Liver (tissue), 9 donors: ENCODE results near the gene ANKRD6. TPM values are rescaled to one million over a fixed set of nuclear protein-coding genes. Genes with fewer than 3 reads are reported as not detected.

Source experiments
- DNase-seq: peaks from one replicate; pipeline ENCODE4 v3.0.0-alpha.2; 2017; ENCODE audit warnings: low spot score
- H3K27ac ChIP-seq, 2 donors: one replicate each; pipeline ENCODE4 v1.7.0; 2013; ENCODE audit warnings: inconsistent platforms in 2 of 2, low read length in 2 of 2, control low read depth in 1 of 2, low read depth in 1 of 2, mild to moderate bottlenecking in 1 of 2
- H3K27me3 ChIP-seq, 4 donors: one replicate each; pipeline versions ENCODE4 v1.6.1 to v1.7.0; 2013; ENCODE audit warnings: low read length in 3 of 4, inconsistent platforms in 1 of 4, mild to moderate bottlenecking in 1 of 4, moderate library complexity in 1 of 4; ENCODE audit not compliant: control insufficient read depth in 4 of 4, insufficient read depth in 4 of 4
- H3K36me3 ChIP-seq, 4 donors: one replicate each; pipeline versions ENCODE4 v1.6.1 to v1.7.0; 2013; ENCODE audit warnings: low read length in 3 of 4, mild to moderate bottlenecking in 3 of 4, low read depth in 1 of 4, moderate library complexity in 1 of 4; ENCODE audit not compliant: control insufficient read depth in 4 of 4, insufficient read depth in 3 of 4
- H3K4me1 ChIP-seq, 4 donors: one replicate each; pipeline versions ENCODE4 v1.6.1 to v1.7.0; 2013; ENCODE audit warnings: low read length in 3 of 4, mild to moderate bottlenecking in 3 of 4, moderate library complexity in 1 of 4; ENCODE audit not compliant: control insufficient read depth in 4 of 4, insufficient read depth in 4 of 4
- H3K4me3 ChIP-seq, 3 donors: one replicate each; pipeline versions ENCODE4 v1.6.1 to v1.7.0; 2013; ENCODE audit warnings: low read length in 3 of 3, control low read depth in 1 of 3, low read depth in 1 of 3, mild to moderate bottlenecking in 1 of 3
- H3K9ac ChIP-seq, 2 donors: one replicate each; pipeline ENCODE4 v1.7.0; 2013; ENCODE audit warnings: low read length in 2 of 2, mild to moderate bottlenecking in 2 of 2, moderate library complexity in 2 of 2, control low read depth in 1 of 2, low read depth in 1 of 2
- H3K9me3 ChIP-seq, 4 donors: one replicate each; pipeline versions ENCODE4 v1.6.1 to v1.7.0; 2013; ENCODE audit warnings: low read length in 3 of 4; ENCODE audit not compliant: control insufficient read depth in 4 of 4
- CTCF ChIP-seq: fragments of 150-350 bp; IDR thresholded peaks from 2 replicates; pipeline ENCODE4 v1.5.1; 2017; ENCODE audit warnings: improper control_type of control experiment, low read depth, low read length; ENCODE audit not compliant: missing input control
- FOXA1 ChIP-seq: IDR thresholded peaks from 2 replicates; pipeline ENCODE4 v1.6.1; 2016; ENCODE audit warnings: antibody characterized with exemption
- FOXA2 ChIP-seq: IDR thresholded peaks from 2 replicates; pipeline ENCODE4 v1.6.1; 2016; ENCODE audit warnings: antibody characterized with exemption
- GABPA ChIP-seq, 2 donors: IDR thresholded peaks in 1 of 2; conservative IDR thresholded peaks in 1 of 2; 2 replicates each; pipeline ENCODE4 v1.6.1; 2016; ENCODE audit warnings: antibody characterized with exemption in 2 of 2, mild to moderate bottlenecking in 1 of 2, moderate library complexity in 1 of 2
- HNF4A ChIP-seq, 2 donors: conservative IDR thresholded peaks; 2 replicates each; pipeline ENCODE4 v1.6.1; 2016; ENCODE audit warnings: antibody characterized with exemption in 2 of 2, mild to moderate bottlenecking in 2 of 2
- HNF4G ChIP-seq: IDR thresholded peaks from 2 replicates; pipeline ENCODE4 v1.6.1; 2016; ENCODE audit warnings: antibody characterized with exemption
- JUND ChIP-seq, 2 donors: IDR thresholded peaks; 2 replicates each; pipeline ENCODE4 v1.6.1; 2016; ENCODE audit warnings: antibody characterized with exemption in 2 of 2
- MAX ChIP-seq: IDR thresholded peaks from 2 replicates; pipeline ENCODE4 v1.6.1; 2016; ENCODE audit warnings: antibody characterized with exemption
- RAD21 ChIP-seq, 2 donors: IDR thresholded peaks; 2 replicates each; pipeline ENCODE4 v1.6.1; 2016; ENCODE audit warnings: antibody characterized with exemption in 2 of 2, mild to moderate bottlenecking in 2 of 2
- REST ChIP-seq: IDR thresholded peaks from 2 replicates; pipeline ENCODE4 v1.6.1; 2016; ENCODE audit warnings: antibody characterized with exemption, mild to moderate bottlenecking
- SP1 ChIP-seq: IDR thresholded peaks from 2 replicates; pipeline ENCODE4 v1.6.1; 2018; ENCODE audit warnings: antibody characterized with exemption, mild to moderate bottlenecking
- TAF1 ChIP-seq: conservative IDR thresholded peaks from 2 replicates; pipeline ENCODE4 v1.6.1; 2016; ENCODE audit warnings: antibody characterized with exemption, mild to moderate bottlenecking
- YY1 ChIP-seq: IDR thresholded peaks from 2 replicates; pipeline ENCODE4 v1.6.1; 2016; ENCODE audit warnings: antibody characterized with exemption, mild to moderate bottlenecking
- ZBTB33 ChIP-seq: IDR thresholded peaks from 2 replicates; pipeline ENCODE4 v1.6.1; 2016; ENCODE audit warnings: antibody characterized with exemption
- WGBS: extraction: QIAGEN DNeasy Blood & Tissue Kit; methylation state at CpG from one replicate; pipeline ENCODE4 v1.1.7; 2013; 5-methylcytosine and 5-hydroxymethylcytosine counted together
- polyA plus RNA-seq, 2 donors: library from polyadenylated mRNA; stranded (reverse) in 1 of 2; unstranded in 1 of 2; fragments of 200-250 nt in 1 of 2; fragments of >200 nt in 1 of 2; fragmentation: Nextera tagmentation in 1 of 2; extraction: Ambion mirVana in 1 of 2; gene quantifications; one replicate each; pipeline versions ENCODE4 v1.2.1 to v1.2.3, GENCODE V29; 2013 to 2015
- total RNA-seq, 2 donors: library from RNA; depleted of rRNA; stranded (reverse); fragments of >200 nt; gene quantifications; one replicate each; pipeline ENCODE4 v1.2.3, GENCODE V29; 2014
- donor health status: healthy.
- donor health status: healthy.
- donor health status: healthy.
- donor health status: healthy.
- donor health status: healthy.

ANKRD6 gene
- total and polyA plus RNA-seq, 4 donors, result 2.9 to 9.2 (median 3.8) TPM

GRCh38 chr6:89536231-89536630 lies 103.3 kb downstream of the ANKRD6 start:
- TF ChIP-seq YY1, result no peak
- no peak for TF ChIP-seq ZBTB33
- TF ChIP-seq FOXA2, result no peak
- TF ChIP-seq FOXA1, result no peak
- no peak for TF ChIP-seq JUND (IDR thresholded peaks at IDR 0.05)
- TF ChIP-seq TAF1, result no peak
- no peak for TF ChIP-seq HNF4A (conservative IDR thresholded peaks at IDR 0.05)
- TF ChIP-seq CTCF, result no peak
- TF ChIP-seq HNF4G, result no peak
- no peak for TF ChIP-seq MAX
- DNase-seq, result no peak
- H3K9me3 ChIP-seq, result no peaks in the 10 kb centered on the region
- no peaks in the 10 kb centered on the region for H3K4me1 ChIP-seq
- H3K36me3 ChIP-seq, result no peaks in the 10 kb centered on the region
- H3K4me3 ChIP-seq, result no peak overlapping the region
- H3K27ac ChIP-seq, result no peak overlapping the region
- 98% methylated on average over 5 of the region's 5 CpGs for WGBS
- no peak overlapping the region for H3K9ac ChIP-seq
- no peaks in the 10 kb centered on the region for H3K27me3 ChIP-seq

GRCh38 chr6:89539779-89540178 lies 106.8 kb downstream of the ANKRD6 start:
- no peaks in the 10 kb centered on the region for H3K9me3 ChIP-seq
- H3K36me3 ChIP-seq, result no peaks in the 10 kb centered on the region

GRCh38 chr6:89542081-89542857 lies 109.3 kb downstream of the ANKRD6 start:
- Histone ChIP-seq H3K27ac (peak overlapping the region; percentile 57 to 76), H3K4me3 (peak overlapping the region; percentile 38 to 81 (median 54)), H3K9me3 (no peaks in the 10 kb centered on the region), H3K36me3 (no peaks in the 10 kb centered on the region), H3K4me1 (peaks cover 0 to 10% (median 2%) of the 10 kb centered on the region in 4 donors), H3K9ac (peak overlapping the region; percentile 77 to 84), H3K27me3 (no peaks in the 10 kb centered on the region)
- whole genome bisulfite sequencing, result 30% methylated on average over 12 of the region's 12 CpGs
- DNase-seq, result no peak
- TF ChIP-seq GABPA (IDR thresholded peaks at IDR 0.05 in 1 of 2, conservative IDR thresholded peaks at IDR 0.05 in 1 of 2) (no peak), HNF4G (no peak), REST (no peak), SP1 (peak; percentile 33), TAF1 (peak; percentile 64), RAD21 (IDR thresholded peaks at IDR 0.05) (peak in 1 of 2 donors; percentile 14)

More at GRCh38 chr6:89539779-89540178, 106.8 kb downstream of the ANKRD6 start:
- no peak for TF ChIP-seq FOXA2
- TF ChIP-seq SP1, result no peak
- Histone ChIP-seq H3K9ac (no peak overlapping the region), H3K4me1 (peaks cover 0 to 10% (median 2%) of the 10 kb centered on the region in 4 donors), H3K4me3 (no peak overlapping the region), H3K27me3 (no peaks in the 10 kb centered on the region), H3K27ac (no peak overlapping the region)
- WGBS, result 94% methylated on average over 2 of the region's 2 CpGs
- DNase-seq, result no peak
